HG03469 (cell line): Measurements from ENCODE around the gene TMEM231.
"Not testable (repeated sequence)": the region's sequence is repeated elsewhere in the genome, so short reads cannot be mapped to it uniquely, and the experiment has no call there.

Source experiments
- ATAC-seq: cut with Tn5 transposase; IDR thresholded peaks from one replicate; pipeline ENCODE4 v1.9.1; 2021; ENCODE audit warnings: mild to moderate bottlenecking, moderate library complexity, moderate number of reproducible peaks; ENCODE audit not compliant: unreplicated experiment

Gene TMEM231, protein sequence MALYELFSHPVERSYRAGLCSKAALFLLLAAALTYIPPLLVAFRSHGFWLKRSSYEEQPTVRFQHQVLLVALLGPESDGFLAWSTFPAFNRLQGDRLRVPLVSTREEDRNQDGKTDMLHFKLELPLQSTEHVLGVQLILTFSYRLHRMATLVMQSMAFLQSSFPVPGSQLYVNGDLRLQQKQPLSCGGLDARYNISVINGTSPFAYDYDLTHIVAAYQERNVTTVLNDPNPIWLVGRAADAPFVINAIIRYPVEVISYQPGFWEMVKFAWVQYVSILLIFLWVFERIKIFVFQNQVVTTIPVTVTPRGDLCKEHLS

DNA sequence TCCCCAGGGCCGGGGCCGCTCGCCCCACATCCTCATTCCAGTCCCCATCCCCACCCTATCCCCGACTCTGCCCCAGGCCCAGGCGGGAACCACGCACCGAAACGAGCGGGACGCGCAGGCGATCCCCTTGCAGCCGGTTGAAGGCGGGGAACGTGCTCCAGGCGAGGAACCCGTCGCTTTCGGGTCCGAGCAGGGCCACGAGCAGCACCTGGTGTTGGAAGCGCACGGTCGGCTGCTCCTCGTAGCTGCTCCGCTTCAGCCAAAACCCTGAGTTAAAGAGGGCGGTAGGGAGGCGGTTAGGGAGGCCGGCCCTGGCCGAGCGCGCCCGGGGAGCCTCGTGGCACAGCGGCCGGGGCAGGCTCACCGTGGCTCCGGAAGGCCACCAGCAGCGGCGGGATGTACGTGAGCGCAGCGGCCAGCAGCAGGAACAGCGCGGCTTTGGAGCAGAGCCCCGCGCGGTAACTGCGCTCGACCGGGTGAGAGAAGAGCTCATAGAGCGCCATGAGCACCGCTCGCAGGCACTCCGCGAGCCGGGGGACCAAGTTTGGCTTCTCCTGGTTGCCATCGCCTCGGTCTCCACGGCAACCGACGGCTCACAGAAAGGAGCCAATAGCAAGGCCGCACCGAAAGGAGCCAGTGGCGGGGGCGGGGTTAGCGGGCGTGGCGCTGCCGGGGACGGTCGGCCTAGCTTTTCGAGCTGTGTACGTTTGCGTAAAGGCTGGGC lies at the start of gene TMEM231:
Gene TMEM231, minus strand, starts transcription at position 546 of the 724 bp plus-strand sequence. Its CDS starts 43 bp downstream, at position 503.
- ATAC-seq, result peak; percentile 96

DNA sequence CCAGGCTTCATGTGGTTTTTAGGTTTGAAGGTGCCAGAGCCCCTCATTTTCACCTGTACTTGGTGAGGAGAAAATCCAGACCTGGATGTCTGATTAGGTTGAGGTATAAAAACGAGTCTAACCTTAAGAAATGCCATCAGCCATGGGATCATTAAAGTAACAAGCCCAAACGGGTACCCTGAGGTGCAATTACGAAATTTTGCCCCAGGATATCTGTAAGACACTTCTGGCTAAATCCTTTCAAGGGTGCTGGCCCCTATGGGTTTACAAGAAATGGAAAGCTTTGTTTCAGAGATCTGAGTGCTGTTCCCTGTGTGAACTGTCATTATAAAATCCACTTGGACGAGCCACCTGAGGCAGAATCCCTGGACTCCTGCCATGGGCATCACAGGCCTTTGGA lies 47.2 kb upstream of the TMEM231 start:
- ATAC-seq, result no peak

DNA sequence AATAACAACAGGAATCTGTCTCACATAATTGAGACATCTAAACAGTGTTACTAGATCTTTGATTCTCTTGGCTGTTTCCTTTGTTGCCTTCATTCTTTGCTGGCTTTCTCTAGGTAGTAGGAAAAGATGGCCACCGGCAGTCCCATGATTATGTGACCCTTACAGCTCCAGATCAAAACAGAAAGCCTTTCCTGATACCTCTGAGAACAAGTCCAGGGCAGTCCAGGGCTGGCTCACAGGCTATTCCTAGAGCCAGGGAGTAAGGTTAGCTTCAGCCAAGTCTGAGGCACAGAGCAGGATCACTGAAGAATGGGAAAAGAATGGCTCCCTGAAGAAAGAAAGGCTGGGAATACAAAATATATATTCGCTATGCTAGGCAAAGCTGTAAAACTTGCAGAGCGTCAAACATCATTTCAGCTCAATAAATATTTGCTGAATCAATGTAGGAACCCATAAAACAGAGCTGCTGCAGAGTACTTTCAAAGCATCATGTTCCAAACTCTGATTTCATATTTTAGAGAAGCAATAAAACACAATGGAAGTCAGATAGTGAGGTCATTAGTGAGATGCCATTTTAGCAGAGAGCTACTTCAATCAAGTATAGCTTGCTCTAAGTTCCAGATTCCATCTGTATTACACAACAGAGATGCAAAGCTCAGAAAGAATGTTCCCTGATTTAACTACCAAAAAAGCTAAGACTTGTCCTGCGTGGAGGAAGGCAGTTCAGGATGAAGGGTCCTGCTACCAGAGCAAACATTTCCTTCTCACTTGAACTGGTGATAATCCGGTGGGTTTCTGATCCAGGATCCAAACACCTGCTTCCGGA lies 43.6 kb upstream of the TMEM231 start:
- ATAC-seq, result no peak

DNA sequence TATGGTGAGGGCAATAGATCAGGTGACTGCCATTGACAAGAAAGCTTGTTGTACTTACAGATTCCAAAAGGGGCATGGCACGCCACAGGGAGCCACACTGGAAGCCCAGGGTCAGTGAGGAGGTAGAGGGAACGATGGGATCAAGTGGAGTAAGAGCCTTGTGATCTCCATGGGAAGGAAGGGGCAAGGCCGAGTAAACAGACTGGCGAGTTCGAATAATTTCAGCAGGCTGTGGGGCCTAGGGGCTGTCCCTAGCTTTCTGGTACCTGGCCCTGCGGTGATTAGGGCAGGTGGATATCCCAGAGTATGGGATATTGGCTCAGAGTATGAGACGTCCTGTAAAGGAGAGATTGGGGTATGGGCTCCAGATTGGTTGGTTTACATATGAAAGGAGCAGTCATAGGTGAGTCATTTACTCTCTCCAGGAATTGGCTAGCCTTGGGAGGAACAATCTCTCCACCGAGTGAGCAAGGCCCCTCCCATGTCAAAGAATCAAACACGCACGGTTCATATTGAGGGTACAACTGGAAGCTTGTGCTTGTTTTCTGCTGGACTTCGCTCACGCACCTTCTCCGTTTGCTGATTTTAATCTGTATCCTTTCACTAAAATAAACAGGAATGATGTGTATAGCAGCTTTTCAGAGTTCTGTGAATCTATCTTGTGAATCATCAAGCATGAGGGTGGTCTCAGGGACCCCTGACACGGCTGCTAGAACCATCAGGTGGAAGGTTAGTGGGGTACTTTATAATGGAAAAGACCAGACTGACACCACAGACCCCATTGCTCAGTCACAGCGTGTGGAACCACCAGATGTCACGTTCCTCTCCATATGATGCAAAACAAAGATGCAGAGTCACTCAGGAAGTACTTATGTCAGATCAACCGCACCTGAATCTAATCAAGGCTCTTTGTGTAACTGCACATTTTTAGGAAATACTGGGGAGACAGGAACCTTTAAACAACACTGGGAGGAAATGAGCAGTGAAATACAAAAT lies 38.1 kb upstream of the TMEM231 start:
- ATAC-seq, result no peak

DNA sequence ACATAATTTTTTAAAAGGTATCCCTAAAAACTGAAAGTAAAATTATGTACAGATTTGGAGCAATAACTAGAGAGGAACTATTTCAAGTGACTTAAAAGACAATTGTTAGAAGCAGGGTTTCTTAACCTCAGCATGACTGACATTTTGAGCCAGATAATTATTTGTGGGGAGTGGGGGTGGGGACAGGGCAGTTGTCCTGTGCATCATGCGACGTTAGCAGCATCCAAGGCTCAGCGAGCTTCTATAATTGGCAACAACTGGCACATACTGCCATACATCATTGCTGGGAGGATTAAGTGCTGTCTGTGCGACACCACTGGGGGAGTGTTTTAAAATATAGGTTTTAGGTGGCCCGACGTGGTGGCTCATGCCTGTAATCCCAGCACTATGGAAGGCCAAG lies 37.3 kb upstream of the TMEM231 start:
- no peak for ATAC-seq

DNA sequence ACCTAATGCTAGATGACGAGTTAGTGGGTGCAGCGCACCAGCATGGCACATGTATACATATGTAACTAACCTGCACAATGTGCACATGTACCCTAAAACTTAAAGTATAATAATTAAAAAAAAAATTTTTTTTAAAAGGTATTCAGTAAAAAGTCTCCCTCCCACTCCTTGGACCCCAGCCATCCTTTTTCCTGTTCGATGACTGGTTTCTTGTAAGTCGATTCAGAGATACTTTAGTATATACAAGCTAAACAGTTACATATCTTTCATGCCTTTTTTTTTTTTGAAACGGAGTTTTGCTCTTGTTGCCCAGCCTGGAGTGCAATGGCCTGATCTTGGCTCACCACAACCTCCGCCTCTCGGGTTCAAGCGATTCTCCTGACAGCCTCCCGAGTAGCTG lies 35.9 kb upstream of the TMEM231 start:
- not testable (repeated sequence) for ATAC-seq

DNA sequence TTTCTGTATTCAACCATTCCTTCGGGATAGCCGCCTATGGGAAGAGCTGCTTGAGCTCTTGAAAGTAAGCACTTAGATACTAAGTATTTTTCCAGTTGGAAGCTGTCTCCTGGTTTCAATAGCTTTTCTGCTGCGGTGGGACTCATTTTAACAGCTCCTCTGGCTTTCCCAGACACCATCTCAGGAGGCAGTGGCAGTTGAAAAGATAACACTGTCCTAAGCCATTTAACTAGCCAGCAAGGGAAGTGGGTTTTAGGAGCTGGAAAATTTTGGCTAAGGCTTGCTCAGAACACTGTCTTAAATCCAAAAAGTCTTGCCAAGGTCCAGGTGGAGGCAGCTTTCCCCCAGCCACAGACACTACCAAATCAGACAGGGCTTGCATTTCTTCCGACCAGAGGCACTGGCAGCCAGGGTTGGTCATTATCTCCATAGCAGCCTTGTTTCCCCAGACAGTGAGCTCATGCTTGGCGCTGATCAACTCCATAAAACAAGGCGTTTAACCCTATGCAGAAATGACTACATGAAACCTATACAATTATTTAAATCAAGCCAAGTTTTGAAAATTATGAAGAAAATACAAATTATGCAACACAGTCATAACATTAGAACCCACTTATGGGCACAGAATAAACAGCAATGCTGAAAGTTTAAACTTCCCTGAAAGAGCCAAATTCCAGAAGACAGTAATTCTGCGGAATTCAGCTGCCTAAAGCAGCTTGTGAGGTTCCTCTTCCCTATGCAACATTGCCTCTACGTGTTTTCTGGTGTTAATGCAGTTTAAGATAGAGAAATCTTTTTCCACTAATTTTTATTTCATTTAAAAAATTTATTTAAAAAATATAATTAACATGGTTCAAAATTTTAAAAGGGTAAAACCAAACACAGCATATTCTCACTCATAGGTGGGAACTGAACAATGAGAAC lies 35.1 kb upstream of the TMEM231 start:
- no peak for ATAC-seq

DNA sequence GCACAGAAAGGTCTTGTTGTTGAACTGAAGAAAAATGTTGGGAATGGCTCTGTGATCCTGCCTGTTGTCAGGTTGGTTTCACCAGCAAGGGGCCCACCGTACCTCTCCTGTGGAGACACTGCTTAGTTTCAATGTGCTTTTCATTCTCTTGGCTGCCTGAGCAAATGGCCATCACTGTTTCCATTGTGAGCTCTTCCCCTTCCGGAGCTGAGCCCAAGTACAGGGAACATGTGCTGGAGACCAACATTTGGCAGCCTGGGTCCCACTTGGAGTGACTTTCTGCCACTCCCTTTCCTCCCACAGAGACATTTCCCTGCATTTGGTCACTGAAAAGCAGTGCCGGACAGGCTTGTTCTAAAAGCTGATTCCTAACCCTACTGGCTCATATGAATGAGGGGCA lies 33.3 kb upstream of the TMEM231 start:
- ATAC-seq, result no peak

DNA sequence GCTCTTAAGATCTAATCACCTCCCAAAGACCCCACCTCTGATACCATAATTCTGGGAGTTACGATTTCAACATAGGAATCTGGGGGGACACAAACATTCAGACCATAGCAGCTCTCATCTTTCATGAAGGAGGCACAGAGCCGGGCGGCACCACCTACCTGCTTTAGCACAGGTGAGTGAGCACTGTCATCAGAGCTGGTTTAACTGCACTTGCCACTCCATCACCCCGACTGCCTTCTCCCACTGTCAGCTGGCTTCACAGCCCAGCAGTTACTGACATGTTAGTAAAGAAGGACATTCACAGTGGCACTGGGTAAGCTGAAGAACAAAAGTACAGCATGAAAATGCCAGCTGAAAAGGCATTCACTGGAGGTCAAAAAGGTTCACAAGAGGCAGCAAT lies 32.7 kb upstream of the TMEM231 start:
- ATAC-seq, result no peak

DNA sequence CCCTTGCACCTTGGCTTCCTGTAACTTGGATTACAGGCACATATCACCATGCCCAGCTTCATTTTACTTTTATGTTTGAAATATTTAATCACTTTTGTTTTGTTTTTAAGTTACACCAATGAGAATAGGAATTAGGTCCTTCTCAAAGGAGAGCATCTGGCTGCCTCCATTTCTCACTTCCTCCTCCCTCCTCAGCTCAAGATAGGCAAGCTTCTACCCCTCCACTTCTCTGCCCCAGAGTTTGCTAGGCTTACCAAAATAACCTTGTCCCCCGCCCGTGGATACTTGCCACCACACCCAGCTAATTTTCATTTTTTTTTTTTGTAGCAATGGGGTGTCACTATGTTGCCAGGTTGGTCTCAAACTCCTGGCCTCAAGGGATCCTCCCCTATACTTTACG lies 28.1 kb upstream of the TMEM231 start:
- no peak for ATAC-seq

DNA sequence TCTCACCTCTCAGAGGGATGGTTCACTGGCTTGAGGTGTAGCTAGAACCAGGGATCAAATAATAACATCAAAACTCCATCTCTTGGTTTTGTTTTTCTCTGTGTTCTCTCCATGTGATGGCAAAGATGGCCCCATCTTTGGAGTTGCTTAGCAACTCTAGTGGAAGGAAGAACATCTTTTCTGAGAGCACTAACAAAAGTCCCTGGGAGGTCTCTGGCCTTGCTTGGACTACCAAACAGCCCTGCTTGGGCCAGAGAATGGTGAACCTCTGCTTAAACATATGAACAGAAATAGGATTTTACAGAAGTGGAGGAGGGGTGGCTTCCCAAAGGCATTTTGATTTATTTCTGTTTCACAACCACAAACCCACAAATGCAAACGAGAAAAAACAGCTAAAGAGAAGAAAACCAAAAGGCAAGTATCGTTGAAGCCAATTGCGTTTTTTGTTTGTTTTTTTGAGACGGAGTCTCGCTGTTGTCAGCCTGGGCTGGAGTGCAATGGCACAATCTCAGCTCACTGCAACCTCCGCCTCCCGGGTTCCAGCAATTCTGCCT lies 23.3 kb upstream of the TMEM231 start:
- ATAC-seq, result no peak

DNA sequence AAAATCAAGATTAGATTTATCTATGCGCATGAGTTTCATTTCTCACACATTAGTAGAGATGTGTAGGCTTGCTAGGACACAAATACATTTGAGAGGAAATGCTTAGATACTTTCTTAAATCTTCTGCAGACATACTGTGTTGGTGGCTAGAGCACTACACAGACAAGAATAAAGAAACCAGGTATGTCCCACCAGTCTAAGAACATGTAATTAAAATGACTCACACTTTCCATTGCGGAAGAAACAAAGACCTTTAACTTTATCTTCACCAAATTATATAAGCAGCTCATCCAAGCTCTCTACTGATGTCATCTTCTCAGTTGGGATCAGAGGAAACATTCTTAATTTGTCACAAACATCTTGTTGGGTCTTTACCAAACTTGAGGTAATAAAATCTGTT lies 22.7 kb upstream of the TMEM231 start:
- no peak for ATAC-seq

DNA sequence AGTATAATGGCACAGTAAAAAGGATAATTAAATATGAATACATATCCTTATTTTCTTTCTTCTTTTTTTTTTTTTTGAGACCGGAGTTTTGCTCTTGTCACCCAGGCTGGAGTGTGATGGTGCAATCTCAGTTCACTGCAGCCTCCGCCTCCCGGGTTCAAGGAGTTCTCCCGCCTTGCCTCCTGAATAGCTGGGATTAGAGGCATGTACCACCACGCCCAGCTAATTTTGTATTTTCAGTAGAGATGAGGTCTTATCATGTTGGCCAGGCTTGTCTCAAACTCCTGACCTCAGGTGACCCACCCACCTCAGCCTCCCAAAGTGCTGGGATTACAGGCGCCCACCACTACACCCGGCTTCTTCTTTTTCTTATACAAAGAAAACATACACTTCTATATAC lies 22.2 kb upstream of the TMEM231 start:
- no peak for ATAC-seq

DNA sequence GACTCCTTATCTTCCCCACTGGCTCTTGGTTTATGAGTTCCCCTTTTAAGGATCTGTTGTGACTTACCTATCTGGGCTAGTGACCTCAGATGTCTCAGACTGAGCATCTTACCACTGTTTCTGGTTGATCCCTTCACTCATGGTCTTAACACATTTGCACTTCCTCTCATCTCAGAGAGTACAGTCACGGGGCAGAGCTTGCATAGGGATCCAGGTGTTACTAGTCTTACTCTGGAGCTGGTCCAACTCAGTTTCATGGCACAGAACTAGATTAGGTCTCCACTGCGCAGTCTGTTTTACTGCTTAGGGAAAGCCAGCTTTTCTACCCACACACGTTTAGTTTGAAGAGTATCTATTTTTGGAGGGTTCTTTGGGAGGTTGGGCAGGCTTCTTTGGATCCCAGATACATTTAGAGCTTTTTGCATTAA lies 20.3 kb upstream of the TMEM231 start:
- peak; percentile 68 for ATAC-seq

DNA sequence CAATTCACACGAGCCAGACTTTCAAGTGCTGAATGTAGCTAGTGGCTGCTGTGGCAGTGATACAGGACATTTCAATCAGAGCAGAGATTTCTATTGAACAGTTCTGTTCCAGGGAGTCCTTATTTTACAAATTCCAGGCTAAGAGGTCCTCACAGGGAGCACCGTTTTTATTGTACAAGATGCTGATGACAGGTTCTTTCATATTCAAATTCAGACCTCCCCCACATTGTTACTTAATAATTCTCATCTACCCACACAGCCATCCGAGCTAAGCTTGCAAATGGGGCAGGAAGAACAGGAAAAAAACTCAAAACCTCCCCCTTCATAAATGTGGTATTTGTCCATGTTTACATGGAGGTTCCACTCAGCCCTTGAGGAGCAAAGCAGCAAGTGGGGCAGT lies 19.9 kb upstream of the TMEM231 start:
- ATAC-seq, result no peak

DNA sequence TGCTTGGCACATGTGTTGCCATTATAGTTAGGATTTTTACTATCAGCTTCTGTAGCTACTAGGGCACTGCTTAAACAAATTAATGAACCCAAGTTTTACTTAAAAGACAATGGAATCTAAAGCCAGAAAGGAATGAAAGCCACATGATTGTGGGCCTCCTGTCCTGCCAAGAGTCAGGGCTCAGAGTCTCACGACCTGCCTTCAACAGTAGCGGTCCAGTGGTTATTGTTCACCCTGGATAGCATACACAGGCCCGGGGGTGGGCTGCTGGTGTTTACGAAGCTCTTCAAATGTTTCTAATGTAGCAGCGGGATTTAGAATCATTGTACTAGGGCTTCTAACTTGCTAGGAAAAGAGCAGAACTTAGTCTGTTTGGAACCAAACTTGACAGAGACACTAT lies 17.9 kb upstream of the TMEM231 start:
- ATAC-seq, result no peak

DNA sequence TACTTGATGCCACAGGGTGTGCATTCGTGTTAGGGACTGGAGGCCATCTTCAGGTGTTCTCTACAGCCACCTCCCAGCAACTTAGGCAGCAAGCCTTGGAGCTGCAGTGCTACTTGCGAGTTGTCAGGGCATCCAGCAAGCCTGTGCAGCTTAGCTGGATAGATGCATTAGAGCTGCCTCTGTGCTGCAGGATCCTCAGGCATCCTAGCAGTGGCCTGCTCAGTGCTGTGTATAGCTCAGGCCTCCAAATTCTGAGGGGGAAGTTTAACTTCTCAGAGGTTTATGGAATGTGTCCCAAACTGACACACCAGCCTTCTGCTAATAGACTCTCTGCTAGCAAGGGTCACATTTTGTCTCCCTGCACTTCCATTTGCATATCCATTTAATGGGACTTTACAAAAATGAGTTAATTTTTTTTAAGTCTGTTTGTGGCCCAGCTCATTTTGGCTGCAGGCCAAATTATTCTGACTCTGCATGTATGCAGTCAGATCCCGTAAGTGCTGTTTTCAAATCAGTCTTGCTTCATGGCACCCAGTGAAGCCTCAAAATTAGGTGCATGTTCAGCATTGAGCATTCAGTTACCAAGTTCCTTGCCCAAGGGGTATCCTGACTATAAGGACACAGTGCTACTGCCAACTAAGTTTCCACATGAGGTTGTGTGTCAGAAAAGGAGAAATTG lies 17.0 kb upstream of the TMEM231 start:
- no peak for ATAC-seq

DNA sequence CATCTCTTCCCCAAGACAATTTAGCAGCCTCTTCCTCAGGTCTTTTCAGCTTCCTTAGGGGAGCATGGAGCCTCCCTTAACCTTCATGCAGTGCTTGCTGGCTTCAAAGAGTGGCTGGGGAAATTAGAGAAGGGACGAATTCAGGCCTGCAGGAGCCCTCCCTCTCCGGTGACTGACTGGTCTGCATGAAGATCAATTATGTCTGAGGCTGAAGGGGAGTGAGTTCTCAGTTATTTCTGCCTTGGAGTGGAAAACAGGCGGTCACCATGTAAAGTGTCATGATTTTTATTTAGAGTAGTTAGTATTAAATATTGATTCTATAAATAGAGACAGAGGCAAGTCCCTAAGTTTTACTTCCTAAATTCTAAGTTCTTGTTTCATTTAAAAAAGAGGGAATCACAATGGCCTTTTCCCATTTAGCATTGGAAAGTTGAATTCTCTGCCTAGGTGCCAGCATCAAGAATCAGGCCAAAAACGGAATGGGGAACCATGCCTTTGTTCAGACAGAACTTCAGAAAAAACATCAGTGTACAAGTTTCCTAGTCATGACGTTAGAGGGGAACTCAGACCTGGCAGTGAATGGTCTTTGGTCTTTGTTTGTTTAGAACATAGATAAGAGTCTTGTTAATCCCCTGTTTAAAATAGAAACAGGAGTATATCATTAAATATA lies 14.5 kb upstream of the TMEM231 start:
- ATAC-seq, result no peak
